HCT116 (cell line): Measurements from ENCODE around the gene HPDL. TPM values are rescaled to one million over a fixed set of nuclear protein-coding genes. Genes with fewer than 3 reads are reported as not detected.

Experiments
- ATAC-seq: fragments of 200-7000 bp; cut with Tn5 transposase; 2 replicates; pipeline ENCODE4 v1.9.1; 2020; ENCODE audit warnings: mild to moderate bottlenecking, moderate library complexity
- BruUV-seq: library from RNA; stranded (reverse); fragments of 400-500 nt; replicated peaks from 2 replicates; lab custom pipeline; 2021; lab: Mats Ljungman, UMichigan
- CTCF ChIA-PET: fragments of 300-600 bp; sonication (Branson Sonifier 250); formaldehyde crosslinking; loops from one replicate; lab custom pipeline; 2021; ENCODE audit warnings: antibody characterized with exemption; lab: Charles Lee
- POLR2A ChIA-PET: fragments of 300-600, 350-600 bp; sonication (Branson Sonifier 250); formaldehyde crosslinking; loops from one replicate; lab custom pipeline; 2021; ENCODE audit warnings: antibody characterized with exemption; lab: Charles Lee
- RAD21 ChIA-PET, 2 experiments: fragments of 300-600 bp; sonication (Branson Sonifier 250); formaldehyde crosslinking; loops; one replicate each; lab custom pipeline; 2023; ENCODE audit warnings: low total read pairs in 2 of 2; ENCODE audit not compliant: uncharacterized antibody in 2 of 2, unreplicated experiment in 2 of 2, low non-redundant PET in 1 of 2; lab: Charles Lee
- DNase-seq: peaks from one replicate; pipeline ENCODE4 v3.0.0-alpha.2; 2010; ENCODE audit warnings: low read depth, low spot score
- H2AFZ ChIP-seq: fragments of 200-600 bp; shearing (Covaris generic), sonication (generic); 2 replicates; pipeline ENCODE4 v1.6.1; 2017; ENCODE audit warnings: low read depth, mixed run types, mixed read lengths, antibody characterized with exemption, low read length; ENCODE audit not compliant: poor library complexity, severe bottlenecking
- H3K27ac ChIP-seq: 2 replicates; pipeline ENCODE4 v1.5.1; 2012; ENCODE audit warnings: low read depth, low read length
- H3K27me3 ChIP-seq: fragments of 200-600 bp; sonication (generic); 2 replicates; pipeline ENCODE4 v1.6.1; 2016; ENCODE audit warnings: mixed run types, low read length, mixed read lengths; ENCODE audit not compliant: insufficient read depth
- H3K36me3 ChIP-seq, 2 experiments: fragments of 200-500 bp in 1 of 2; fragments of 200-600 bp in 1 of 2; sonication (Bioruptor generic) in 1 of 2; sonication (generic) in 1 of 2; 2 replicates each; pipeline versions ENCODE4 v1.5.1 to v1.6.1; 2014 to 2016; ENCODE audit warnings: low read length in 2 of 2, inconsistent platforms in 1 of 2, mixed read lengths in 1 of 2, mixed run types in 1 of 2; ENCODE audit not compliant: insufficient read depth in 2 of 2, control insufficient read depth in 1 of 2
- H3K4me1 ChIP-seq, 2 experiments: fragments of 200-600 bp in 1 of 2; sonication (generic) in 1 of 2; 2 replicates each; pipeline versions ENCODE4 v1.5.1 to v1.6.1; 2012 to 2017; ENCODE audit warnings: low read length in 2 of 2, inconsistent platforms in 1 of 2, mild to moderate bottlenecking in 1 of 2, mixed read lengths in 1 of 2, mixed run types in 1 of 2, moderate library complexity in 1 of 2; ENCODE audit not compliant: insufficient read depth in 2 of 2, control insufficient read depth in 1 of 2
- H3K4me2 ChIP-seq: fragments of 200-600 bp; sonication (generic); 2 replicates; pipeline ENCODE4 v1.6.1; 2017; ENCODE audit warnings: mixed run types, low read length, mixed read lengths
- H3K4me3 ChIP-seq, 2 experiments: fragments of 200-600 bp in 1 of 2; sonication (generic) in 1 of 2; replicated peaks in 1 of 2; 2 replicates each; pipeline ENCODE4 v1.5.1; 2011 to 2016; ENCODE audit warnings: low read length in 2 of 2, control low read depth in 1 of 2, low read depth in 1 of 2, mild to moderate bottlenecking in 1 of 2, mixed read lengths in 1 of 2, mixed run types in 1 of 2
- H3K79me2 ChIP-seq: fragments of 200-600 bp; sonication (generic); 2 replicates; pipeline ENCODE4 v1.6.1; 2017; ENCODE audit warnings: mild to moderate bottlenecking, mixed run types, low read length, moderate library complexity, mixed read lengths; ENCODE audit not compliant: insufficient read depth
- H3K9ac ChIP-seq: fragments of 200-600 bp; sonication (generic); 2 replicates; pipeline ENCODE4 v1.6.1; 2016; ENCODE audit warnings: low read length, mixed read lengths
- H3K9me2 ChIP-seq: fragments of 200-600 bp; sonication (generic), shearing (Covaris generic); 2 replicates; pipeline ENCODE4 v1.6.1; 2017; ENCODE audit warnings: mixed run types, mild to moderate bottlenecking, moderate library complexity; ENCODE audit not compliant: insufficient read depth
- H3K9me3 ChIP-seq, 2 experiments: fragments of 200-500 bp in 1 of 2; fragments of 200-600 bp in 1 of 2; sonication (Bioruptor generic) in 1 of 2; sonication (generic) in 1 of 2; 2 replicates each; pipeline ENCODE4 v1.6.1; 2014 to 2017; ENCODE audit warnings: low read length in 2 of 2, mixed read lengths in 2 of 2, inconsistent platforms in 1 of 2, low read depth in 1 of 2, mild to moderate bottlenecking in 1 of 2, mixed run types in 1 of 2, moderate library complexity in 1 of 2; ENCODE audit not compliant: control insufficient read depth in 1 of 2, insufficient read depth in 1 of 2
- H4K20me1 ChIP-seq: fragments of 200-600 bp; sonication (generic), shearing (Covaris generic); 2 replicates; pipeline ENCODE4 v1.6.1; 2017; ENCODE audit warnings: mixed run types, mild to moderate bottlenecking, moderate library complexity; ENCODE audit not compliant: insufficient read depth
- CBX3 ChIP-seq: IDR thresholded peaks from 2 replicates; pipeline ENCODE4 v1.6.1; 2012; ENCODE audit warnings: low read depth
- FOSL1 ChIP-seq: IDR thresholded peaks from 2 replicates; pipeline ENCODE4 v1.6.1; 2012; ENCODE audit warnings: low read depth
- JUND ChIP-seq: IDR thresholded peaks from 2 replicates; pipeline ENCODE4 v1.6.1; 2012
- RAD21 ChIP-seq: IDR thresholded peaks from 2 replicates; pipeline ENCODE4 v1.6.1; 2012; ENCODE audit warnings: low read depth, mild to moderate bottlenecking
- REST ChIP-seq: IDR thresholded peaks from 2 replicates; pipeline ENCODE4 v1.6.1; 2012; ENCODE audit warnings: low read depth
- SP1 ChIP-seq: IDR thresholded peaks from 2 replicates; pipeline ENCODE4 v1.6.1; 2012; ENCODE audit warnings: low read depth
- YY1 ChIP-seq: IDR thresholded peaks from 2 replicates; pipeline ENCODE4 v1.6.1; 2011; ENCODE audit warnings: low read length, low read depth, moderate library complexity, mild to moderate bottlenecking; ENCODE audit not compliant: insufficient replicate concordance; ENCODE audit errors: extremely low read depth
- intact Hi-C: fragments of 100-400 bp; cut with micrococcal nuclease; formaldehyde crosslinking; loops from 2 replicates; pipeline ENCODE4 v1.10.0; 2022
- total RNA-seq: library from RNA; stranded (reverse); gene quantifications from one replicate; pipeline ENCODE4 v1.2.1, GENCODE V29; 2021; ENCODE audit not compliant: unreplicated experiment

Gene HPDL
- total RNA-seq, 1 experiment from 2014 or later = not detected

- H3K27ac ChIP-seq = no peak overlapping the region
- no peaks in the 10 kb centered on the region for H3K9me2 ChIP-seq
- H3K27me3 ChIP-seq = no peaks in the 10 kb centered on the region
- intact Hi-C loops = no loop called here
- ATAC-seq (peak; percentile 85), DNase-seq (no peak)
- H3K36me3 ChIP-seq = no peaks in the 10 kb centered on the region
- no peak overlapping the region for H3K4me3 ChIP-seq
- BruUV-seq = no TSS peak
- no peaks in the 10 kb centered on the region for H3K79me2 ChIP-seq
- no peaks in the 10 kb centered on the region for H3K9me3 ChIP-seq
- peaks cover 13 to 20% of the 10 kb centered on the region in 2 experiments for H3K4me1 ChIP-seq
- ChIA-PET RAD21 (interaction anchor here in 1 of 2 experiments (1.1 kb wide), 1 partner anchor 137 kb away, joined by 3 read pairs; no protein-coding TSS in a partner anchor), POLR2A (interaction anchor here (0.6 to 2.1 kb wide), 5 partner anchors 8 to 537 kb away, joined by 3 to 11 read pairs (median 4); partner anchors contain the start of genes MUTYH and TOE1), CTCF (interaction anchor here (0.9 to 2.7 kb wide), 4 partner anchors 135 to 342 kb away, joined by 3 to 11 read pairs (median 6); partner anchors contain the start of genes CCDC163, MMACHC and TESK2)
- H4K20me1 ChIP-seq = no peaks in the 10 kb centered on the region
- H3K4me2 ChIP-seq = peak overlapping the region; percentile 49
- TF ChIP-seq JUND = peak; percentile 56
- peak; percentile 14; the same call in 1 of the 2 replicates for TF ChIP-seq SP1
- TF ChIP-seq CBX3 = peak; percentile 15; the same call in 1 of the 2 replicates
- TF ChIP-seq REST = no peak
- TF ChIP-seq FOSL1 = peak; percentile 59
- peak; percentile 10; the same call in 1 of the 2 replicates for TF ChIP-seq RAD21
- TF ChIP-seq YY1 = no peak
- no peak overlapping the region for H3K9ac ChIP-seq
- H2AFZ ChIP-seq = no peak overlapping the region
These were observed 29.5 kb downstream of the HPDL start for GRCh38 chr1:45356186-45356585.
